Stimulated activated CD4-positive, alpha-beta T cell treated with anti-CD3 and anti-CD28 coated beads, Interleukin-4, amount 100 ng/mL, for 1 hour (primary cell): ENCODE measurements around the gene ANXA9.

Experiments used
- DNase-seq: peaks from one replicate; pipeline ENCODE4 v3.0.0-alpha.2; 2020

ANXA9 gene

GRCh38 chr1:151006327-151007052 lies 24.4 kb downstream of the ANXA9 start, which contains the start of gene MINDY1:
Gene MINDY1, minus strand, starts transcription at chr1:151006902. Its CDS starts 4,285 bp downstream, at chr1:151002617.
- DNase-seq, result peak; percentile 26

GRCh38 chr1:151007853-151008243 lies 25.8 kb downstream of the ANXA9 start:
- no peak for DNase-seq

- DNase-seq, result peak; percentile 97
Measured at GRCh38 chr1:151008244-151009205, 26.4 kb downstream of the ANXA9 start, which contains the start of gene PRUNE1. Gene PRUNE1, plus strand, starts transcription at chr1:151008449. Its CDS starts 184 bp downstream, at chr1:151008633.

GRCh38 chr1:151009206-151009587 lies 27.1 kb downstream of the ANXA9 start:
- no peak for DNase-seq

- DNase-seq, result no peak
Measured at GRCh38 chr1:151009674-151010345, 27.7 kb downstream of the ANXA9 start.

GRCh38 chr1:151010346-151010726 lies 28.2 kb downstream of the ANXA9 start:
- no peak for DNase-seq

GRCh38 chr1:151011154-151011850 lies 29.2 kb downstream of the ANXA9 start:
- DNase-seq, result no peak

- no peak for DNase-seq
Measured at GRCh38 chr1:151012684-151013471, 30.8 kb downstream of the ANXA9 start.

GRCh38 chr1:151013518-151013917 lies 31.4 kb downstream of the ANXA9 start:
- DNase-seq, result no peak

- peak; percentile 82 for DNase-seq
Measured at GRCh38 chr1:151024540-151025146, 42.6 kb downstream of the ANXA9 start.

- no peak for DNase-seq
Measured at GRCh38 chr1:151026460-151026859, 44.4 kb downstream of the ANXA9 start.

GRCh38 chr1:151032164-151032563 lies 50.1 kb downstream of the ANXA9 start:
- DNase-seq, result no peak

- no peak for DNase-seq
Measured at GRCh38 chr1:151035167-151035566, 53.1 kb downstream of the ANXA9 start.

- DNase-seq, result no peak
Measured at GRCh38 chr1:151036356-151036755, 54.3 kb downstream of the ANXA9 start, which contains the start of gene BNIPL. Gene BNIPL, plus strand, starts transcription at chr1:151036586. Its CDS starts 140 bp downstream, at chr1:151036726.

- DNase-seq, result no peak
Measured at GRCh38 chr1:151037032-151037431, 54.9 kb downstream of the ANXA9 start.

GRCh38 chr1:151039521-151039920 lies 57.4 kb downstream of the ANXA9 start:
- no peak for DNase-seq

- no peak for DNase-seq
Measured at GRCh38 chr1:151043163-151043562, 61.1 kb downstream of the ANXA9 start.
